GM21529 (cell line): ENCODE data around the gene DIP2C.
"Not testable (repeated sequence)": the region's sequence is repeated elsewhere in the genome, so short reads cannot be mapped to it uniquely, and the experiment has no call there.

Experiments
- ATAC-seq: cut with Tn5 transposase; IDR thresholded peaks from one replicate; pipeline ENCODE4 v1.9.1; 2021; ENCODE audit not compliant: unreplicated experiment

The DIP2C gene

DNA sequence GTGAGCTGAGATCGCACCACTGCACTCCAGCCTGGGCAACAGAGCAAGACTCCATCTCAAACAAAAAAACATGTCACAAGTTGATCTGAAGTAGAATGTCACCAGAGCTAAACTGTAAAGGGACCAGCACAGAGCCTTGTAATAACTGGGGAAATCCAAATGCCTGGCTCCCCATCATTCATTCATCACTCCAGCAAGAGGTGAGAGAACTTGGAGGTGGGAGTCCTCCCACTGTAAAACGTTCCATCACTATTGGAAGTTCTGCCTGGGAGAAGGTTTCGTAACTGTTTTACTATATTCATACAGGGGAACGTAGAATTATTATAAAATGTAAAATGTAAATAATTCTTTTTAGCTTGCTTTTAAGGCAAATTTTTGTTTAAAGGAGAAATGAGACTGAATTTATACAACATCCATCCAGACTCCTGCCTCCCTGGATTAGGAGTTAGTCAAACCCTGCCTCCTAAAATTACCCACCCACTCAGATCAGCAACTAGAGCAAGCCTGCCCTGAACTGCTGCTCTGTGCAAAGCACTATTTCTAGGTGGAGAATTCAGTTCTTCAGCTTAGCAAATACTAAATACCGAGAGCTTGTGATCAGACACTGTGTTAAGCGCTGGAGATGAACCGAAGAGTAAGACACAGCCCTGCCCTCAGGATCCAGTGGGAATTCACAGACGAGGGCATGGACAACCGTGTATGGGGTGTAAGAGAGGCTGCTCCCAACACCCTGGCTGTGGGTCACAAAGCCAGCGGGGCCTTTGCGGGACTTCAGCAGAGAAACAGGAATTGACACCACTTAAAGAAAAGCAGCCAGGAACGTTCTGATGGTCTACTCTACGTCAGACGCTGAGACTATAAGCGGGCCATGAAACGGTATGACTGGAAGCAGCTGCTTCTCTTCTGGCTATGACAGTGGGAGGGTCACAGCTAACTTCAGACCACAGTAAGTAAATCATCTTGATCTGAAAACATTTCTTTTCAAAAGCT, 345.9 kb downstream of the DIP2C start:
- no peak for ATAC-seq

DNA sequence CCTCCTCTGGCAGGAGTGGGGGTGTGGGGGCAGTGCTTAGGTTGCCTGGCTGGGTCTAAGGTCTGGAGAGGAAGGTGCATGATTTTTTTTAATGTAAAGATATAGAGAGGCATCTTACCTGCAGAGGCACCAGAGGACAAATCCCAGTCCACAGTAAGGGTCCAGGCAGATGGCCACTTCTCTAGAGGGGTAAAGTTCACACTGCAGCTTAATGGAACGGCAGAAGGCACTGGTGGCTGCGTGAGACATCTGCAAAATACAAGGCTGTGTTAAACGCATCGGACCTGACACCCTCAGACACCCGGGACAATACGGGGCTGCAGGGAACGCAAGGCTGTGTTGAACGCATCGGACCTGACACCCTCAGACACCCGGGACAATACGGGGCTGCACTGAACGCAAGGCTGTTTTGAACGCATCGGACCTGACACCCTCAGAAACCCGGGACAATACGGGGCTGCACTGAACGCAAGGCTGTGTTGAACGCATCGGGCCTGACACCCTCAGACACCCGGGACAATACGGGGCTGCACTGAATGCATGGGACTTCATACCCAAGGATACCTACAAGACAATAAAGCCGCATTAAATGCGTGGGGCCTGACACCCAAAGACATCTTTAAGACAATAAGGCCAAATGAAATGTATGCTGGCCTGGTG, 348.3 kb downstream of the DIP2C start:
- no peak for ATAC-seq

DNA sequence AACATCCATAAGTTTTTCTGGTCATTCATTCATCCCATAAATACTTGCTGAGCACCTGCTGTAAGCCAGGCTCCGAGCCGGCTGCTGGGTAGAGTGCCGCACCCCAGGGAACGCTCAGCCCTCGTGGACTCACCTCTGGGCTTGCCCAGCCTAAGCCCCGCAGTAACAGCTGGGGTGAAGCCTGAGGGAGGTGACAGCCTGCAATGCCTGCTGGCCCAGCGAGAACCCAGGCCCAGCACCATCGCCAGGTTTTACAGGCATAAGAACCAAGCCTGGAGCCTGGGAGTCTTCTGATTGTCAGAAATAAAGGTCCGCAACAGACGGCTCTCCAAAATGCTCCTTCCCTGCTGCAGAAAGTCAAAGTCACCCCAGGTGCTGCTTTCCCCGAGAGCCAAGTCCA, 348.8 kb downstream of the DIP2C start:
- ATAC-seq: no peak

DNA sequence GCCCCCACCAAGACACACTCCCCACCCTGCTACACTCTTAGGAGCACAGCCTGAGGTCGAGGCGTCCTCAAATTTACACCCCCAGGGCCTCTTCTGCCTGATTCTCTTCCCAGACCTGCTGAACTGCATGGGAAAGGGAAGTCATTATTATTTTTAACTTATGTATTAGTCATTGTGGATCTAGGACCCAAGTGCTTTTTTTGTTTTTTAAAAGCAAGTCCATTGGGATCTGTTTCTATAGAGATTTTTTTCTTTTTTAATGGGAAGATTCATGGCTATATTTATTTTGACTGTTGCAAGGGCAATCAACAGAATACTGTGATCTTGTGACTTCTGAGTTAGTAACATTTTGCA, 350.5 kb downstream of the DIP2C start:
- no peak for ATAC-seq

DNA sequence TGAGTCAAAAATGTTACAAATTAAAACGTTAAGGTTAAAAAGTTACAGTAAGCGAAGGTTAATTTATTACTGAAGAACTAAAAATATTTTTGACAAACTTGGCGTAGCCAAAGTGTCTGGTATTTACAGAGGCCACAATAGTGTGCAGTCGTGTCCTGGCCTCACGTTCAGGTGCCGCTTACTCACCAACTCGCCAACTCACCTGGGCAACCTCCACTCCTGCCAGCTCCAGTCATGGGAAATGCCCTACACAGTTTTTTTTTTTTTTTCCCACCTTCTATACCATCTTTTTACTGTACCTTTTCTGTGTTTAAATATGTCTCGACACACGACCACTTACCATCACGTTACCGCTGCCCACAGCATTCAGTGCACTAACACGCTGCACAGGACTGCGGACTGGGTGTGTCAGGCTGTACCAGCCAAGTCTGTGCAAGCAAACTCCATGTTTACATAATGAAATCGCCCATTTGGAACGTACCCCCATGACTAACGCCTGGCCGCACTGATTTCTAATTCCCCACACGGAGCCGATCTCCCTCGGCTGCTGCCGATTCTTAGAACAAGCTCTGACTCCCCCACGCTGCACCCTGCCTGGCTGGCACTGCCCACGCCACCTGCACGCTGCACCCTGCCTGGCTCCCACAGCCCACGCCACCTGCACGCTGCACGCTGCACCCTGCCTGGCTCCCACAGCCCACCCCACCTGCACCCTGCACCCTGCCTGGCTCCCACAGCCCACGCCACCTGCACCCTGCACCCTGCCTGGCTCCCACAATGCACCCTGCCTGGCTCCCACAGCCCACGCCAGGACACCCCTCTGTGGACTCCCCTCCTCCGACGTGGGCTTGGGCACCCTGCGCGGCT, 351.1 kb downstream of the DIP2C start:
- ATAC-seq: no peak

DNA sequence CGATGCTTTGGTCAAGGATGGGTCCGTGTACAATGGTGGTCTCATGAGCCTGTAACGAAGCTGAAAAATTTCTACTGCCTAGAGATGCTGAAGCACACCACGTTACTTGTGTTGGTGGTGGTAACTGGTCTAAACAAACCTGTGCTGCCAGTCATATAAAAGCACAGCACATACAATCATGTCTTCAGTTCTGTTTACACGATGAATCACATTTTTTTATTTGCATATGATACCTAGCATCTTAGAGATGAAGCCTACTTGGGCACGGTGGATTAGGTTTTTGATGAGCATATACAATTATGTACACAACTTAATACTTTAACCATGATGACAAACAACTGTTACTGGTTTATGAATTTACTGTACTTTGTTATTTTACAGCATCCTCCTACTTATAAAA, 353.2 kb downstream of the DIP2C start:
- no peak for ATAC-seq

DNA sequence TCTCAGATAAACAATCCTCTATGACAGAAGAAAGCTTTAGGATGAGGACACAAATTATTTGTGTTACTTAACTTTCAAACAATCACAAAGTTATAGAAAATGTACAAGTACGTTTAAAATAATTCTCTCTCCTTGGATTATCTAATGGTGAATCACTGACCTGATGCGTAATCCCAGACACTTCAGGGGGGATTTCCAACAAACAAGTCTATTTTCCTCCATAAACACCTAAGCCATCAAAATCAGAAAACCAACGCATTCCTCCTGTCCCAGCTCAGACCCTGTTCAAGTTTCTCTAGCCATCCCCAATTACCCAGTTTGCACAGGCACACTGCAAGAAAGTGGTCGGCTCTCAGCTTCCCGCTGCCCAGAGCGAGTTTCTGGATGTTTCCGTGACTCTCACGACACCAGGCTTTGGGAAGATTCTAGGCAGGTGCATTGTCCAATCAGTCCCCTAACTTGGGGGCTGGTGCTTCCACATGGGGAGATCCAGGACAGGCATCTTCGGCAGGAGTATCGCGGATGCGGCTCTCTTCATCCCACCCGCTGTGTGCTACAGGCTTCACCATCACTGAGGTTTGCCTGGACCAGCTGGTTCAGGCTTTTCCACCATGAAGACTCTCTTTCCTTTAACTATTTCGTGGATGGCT, 354.2 kb downstream of the DIP2C start:
- ATAC-seq: no peak

DNA sequence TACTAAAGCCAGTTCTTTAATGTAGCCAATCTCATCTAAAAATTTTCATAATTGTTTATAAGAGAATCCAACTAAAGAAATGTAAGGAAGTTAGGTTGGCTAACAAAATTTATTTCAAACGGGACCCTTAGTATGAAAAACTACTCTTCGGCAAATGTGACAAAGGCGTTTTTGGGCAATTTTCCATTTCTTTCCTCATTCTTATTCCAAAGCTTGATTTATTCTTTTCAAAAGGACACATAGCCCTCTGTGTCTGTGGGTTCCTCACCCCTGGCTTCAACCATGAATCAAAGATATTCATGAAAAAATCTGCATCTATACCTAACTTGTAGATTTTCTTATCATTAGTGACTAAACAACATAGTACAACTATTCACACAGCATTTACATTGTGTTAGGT, 358.3 kb downstream of the DIP2C start:
- ATAC-seq: no peak

DNA sequence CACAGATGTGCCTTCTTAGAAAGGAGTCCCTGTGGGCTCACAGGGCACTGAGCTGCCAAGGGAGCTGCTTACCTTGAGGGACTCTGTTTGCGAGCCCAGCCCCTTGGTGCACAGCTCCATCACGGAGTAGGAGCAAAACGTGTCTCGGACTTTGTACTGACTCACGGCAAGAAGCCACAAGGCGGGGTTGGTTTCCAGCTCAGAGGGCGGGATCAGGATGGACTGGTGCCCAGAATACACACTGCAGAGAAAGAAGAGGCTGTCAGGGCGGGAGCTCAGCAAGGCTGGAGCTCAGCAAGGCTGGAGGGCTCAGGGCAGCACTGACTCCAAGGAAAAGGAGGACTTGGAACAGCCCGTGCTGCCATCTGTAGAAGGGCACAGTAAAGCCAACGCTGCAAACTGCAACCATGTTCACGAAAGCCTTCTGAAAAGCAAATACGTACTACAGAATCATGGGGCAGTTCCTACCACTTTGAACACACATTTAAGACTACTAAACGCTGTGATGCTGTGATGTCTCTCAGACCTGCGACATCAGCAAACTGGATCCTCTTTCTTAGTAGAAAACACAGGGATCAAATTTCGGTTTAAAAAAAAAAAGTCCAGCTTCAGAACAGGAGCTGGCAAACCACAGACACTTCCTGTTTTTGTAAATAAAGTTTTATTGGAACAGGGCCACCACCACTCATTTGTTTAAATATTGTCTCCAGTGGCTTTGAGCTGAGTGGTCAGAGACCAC, 359.9 kb downstream of the DIP2C start:
- ATAC-seq: no peak

DNA sequence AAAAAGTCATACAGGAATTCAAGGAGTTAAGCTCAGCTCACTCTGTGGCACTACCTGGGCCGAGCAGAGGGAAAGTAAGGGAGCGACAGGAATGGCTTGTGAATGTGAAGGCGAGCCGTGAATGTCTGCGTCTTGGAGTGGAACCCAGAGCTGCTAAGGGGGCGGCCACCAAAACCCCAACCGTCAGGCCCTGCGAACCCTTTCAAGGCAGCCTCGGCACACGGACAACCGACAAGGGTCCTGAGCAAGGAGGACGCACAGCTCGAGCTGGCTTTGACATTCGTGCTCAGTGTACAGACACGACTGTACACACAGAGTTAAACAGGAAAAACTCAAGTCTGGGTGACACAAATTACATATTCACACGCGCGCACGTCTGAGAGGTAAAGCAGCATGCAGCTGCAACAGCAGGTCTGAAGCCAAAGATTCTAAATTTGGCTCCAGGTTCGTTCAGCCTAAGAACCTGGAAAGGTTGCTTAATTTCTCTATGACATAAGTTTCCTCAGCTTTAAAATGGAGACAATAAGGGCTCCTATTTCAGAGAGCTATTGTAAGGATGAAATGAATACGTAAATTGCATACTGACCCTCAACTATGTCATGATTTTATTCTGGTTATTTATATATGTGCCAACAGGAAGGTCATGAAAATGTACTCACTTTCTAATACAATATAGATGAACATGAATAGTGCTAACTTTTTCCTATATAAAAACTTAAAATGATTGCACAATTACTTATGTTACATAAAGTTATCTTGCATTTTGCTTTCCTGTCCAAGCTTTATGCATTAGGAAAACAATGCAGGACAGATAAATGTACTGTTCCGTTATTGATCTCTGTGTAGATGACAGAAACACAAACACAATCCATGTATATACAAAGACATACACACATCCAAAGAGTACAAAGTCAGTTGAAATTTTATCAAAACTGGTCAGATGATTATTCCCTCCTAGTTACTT, 361.3 kb downstream of the DIP2C start:
- no peak for ATAC-seq

DNA sequence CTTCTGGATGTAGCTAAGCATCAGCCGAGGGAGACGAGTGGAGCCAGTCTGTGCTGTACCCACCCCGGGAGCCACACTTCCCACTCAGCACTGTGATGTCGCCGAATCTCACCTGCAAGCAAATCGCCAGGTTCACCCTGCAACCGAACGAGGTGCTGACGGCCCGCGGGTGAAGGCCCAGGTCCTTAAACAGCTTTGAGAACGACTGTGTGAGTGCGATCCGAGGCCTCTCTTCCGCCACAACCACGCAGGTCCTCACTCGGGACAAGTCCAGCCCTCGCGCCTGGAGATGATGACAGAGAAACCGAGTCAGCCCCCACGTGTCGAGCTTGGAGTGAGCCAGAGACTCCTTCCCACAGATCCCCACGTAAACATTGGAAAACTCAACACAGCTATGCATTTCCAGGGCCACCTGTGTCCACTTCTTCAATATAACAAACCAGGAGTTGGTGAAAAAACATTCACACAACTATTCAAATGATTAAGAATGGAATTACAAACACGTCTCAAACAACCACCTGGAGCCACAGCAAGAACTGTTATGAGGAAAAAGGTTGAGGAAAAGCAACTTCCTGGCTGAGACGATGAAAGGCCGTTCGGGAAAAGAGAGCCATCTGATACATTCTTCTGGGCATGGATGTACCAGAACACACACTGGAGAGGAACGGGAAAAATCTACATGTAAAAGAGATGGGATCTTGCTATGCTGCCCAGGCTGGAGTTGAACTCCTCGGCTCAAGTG, 362.4 kb downstream of the DIP2C start:
- ATAC-seq: no peak

DNA sequence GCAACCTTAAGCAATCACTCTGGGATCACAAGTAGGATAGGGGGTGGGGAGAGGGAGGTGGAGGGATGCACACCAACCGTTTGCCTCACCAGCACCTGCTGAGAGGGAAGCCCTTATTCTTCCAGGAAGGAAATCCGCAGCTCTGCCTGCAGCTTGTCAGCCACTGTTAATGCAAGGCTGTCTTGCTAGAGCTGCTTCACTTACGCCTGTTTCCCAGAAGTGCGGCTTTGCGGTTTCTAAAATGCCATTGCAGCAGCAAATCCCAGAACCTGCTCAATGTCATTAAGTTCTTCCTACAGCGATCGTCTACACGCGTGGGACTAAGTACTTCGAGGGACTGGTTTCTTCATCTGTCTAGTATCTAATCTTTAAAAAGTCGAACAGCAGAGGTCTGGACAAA, 363.1 kb downstream of the DIP2C start:
- ATAC-seq: no peak

DNA sequence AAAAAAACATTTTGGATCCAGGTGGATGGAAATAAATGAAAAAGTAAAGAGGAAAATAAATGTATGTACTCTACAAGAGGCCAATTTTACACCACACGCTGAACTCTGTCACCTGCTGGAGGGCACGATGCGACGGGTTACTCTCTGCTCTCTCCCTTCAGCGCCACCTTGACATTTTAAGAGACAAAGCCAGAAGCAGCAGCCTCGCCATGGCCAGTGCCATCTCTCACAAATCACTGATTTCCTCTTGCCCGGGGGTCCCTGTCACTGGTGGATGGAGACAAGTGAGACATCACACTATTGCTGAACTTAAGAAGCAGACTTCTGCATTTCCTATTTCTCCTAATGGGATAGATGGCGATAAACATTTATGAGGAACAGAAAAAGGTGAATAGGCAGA, 364.2 kb downstream of the DIP2C start:
- no peak for ATAC-seq

DNA sequence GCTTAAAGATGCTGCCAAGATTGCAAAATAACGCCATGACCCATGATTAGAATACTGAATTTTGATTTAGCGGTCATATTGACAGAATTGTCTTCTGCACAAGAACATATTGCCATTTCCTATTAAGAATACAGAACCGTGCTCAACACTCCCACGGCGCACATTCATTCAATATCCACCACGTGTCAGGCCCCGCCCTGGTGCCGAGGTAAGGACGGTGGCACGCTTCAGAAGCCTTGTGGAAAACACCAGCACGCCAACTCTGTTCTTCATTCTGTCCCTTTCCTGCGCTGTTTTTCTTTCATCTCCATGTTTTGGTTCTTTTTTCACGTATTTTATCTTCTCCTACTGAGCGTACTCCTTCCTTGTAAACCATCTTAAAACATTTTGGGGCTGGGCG, 364.9 kb downstream of the DIP2C start:
- no peak for ATAC-seq

DNA sequence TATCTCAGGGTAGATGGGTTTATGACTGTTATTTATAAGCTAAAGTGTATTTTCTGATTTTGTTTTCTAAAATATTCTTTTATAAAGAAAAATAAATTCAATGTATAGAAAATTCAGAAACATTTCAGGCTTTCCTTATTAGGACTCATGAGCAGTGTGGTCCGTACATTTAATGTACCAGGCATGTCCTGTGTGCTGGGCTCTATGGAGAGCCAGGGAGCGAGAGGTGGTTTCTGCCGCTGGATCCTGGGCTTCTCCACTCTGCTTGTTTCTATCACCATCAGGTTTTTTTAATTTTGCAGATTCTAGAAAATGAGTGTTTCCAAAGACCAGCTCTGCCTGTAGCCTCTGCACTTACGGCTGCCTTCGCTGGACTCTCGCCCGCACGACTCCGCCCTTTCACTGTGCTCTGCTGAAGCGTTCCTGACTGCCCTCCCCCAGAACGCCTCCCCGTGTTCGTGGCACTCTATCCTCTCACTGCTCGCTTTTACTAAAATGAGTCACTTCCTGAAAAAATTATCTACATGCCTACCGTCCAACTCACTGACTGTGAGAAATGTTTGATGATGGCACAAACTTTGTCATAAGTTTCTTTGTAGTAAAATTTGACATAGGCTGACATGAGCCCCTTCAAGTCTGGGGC, 365.7 kb downstream of the DIP2C start:
- ATAC-seq: peak; percentile 94

DNA sequence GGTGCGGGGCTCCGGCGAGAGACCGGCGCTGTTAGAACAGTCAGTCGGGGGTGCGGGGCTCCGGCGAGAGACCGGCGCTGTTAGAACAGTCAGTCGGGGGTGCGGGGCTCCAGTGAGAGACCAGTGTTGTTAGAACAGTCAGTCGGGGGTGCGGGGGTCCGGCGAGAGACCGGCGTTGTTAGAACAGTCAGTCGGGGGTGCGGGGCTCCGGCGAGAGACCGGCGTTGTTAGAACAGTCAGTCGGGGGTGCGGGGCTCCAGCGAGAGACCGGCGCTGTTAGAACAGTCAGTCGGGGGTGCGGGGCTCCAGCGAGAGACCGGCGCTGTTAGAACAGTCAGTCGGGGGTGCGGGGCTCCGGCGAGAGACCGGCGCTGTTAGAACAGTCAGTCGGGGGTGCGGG, 366.4 kb downstream of the DIP2C start:
- not testable (repeated sequence) for ATAC-seq

DNA sequence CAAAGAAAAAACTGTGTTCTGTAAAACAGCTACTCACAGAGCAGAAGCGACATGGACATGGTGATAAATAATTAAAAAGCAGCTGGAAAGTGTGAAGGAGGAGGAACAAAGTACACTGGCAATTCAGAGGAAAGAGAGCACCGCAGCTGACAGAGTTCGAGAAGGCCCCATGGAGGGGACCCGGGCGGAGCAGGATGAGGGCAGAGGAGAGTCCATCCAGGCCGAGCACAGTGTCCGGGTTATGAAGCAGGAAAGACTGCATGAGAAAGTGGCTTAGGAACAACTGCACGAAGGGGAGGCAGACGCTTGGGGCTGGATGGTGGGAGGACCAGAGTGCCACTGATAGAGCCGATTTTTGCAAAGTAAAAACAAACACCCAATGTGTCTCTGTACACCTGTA, 368.7 kb downstream of the DIP2C start:
- ATAC-seq: no peak

DNA sequence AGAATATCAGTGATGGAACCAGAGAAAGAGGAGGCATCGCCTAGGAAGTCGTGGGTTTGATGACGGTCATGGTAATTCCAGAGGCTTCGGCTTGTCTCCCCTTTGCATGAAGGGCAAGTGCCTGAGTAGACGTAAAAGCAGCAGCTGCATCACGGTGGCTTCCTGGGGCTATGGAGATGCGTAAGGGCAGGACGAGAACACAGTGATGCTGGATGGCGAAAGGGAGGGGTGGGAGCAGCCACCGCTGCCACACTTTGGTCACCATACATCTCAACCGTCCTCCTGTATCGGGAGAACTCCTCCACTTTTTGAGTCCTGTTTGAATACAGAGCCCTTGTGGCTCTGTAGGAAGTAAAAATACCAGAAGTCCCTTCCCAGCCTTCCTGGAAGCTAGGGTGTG, 371.5 kb downstream of the DIP2C start:
- ATAC-seq: no peak
